BJ (cell line): ENCODE results near the gene ANKRD44. TPM values are rescaled to one million over a fixed set of nuclear protein-coding genes. Genes with fewer than 3 reads are reported as not detected.

Source experiments
- CTCF ChIA-PET: fragments of 350-600 bp; formaldehyde crosslinking; extraction: SDS; loops from one replicate; lab custom pipeline; 2021; ENCODE audit warnings: antibody characterized with exemption, inconsistent platforms; lab: Yijun Ruan, JAX
- POLR2A ChIA-PET: fragments of 300-600 bp; sonication (Branson Sonifier 250); formaldehyde crosslinking; extraction: SDS; loops from one replicate; lab custom pipeline; 2021; ENCODE audit warnings: antibody characterized with exemption; lab: Charles Lee
- DNase-seq: peaks from one replicate; pipeline ENCODE4 v3.0.0-alpha.2; 2011; ENCODE audit warnings: low read depth
- H3K27me3 ChIP-seq: 2 replicates; pipeline ENCODE4 v1.6.0; 2011; ENCODE audit warnings: low read length; ENCODE audit not compliant: control insufficient read depth, insufficient read depth
- H3K36me3 ChIP-seq: 2 replicates; pipeline ENCODE4 v1.5.1; 2011; ENCODE audit warnings: low read length; ENCODE audit not compliant: control insufficient read depth, insufficient read depth
- H3K4me3 ChIP-seq: 2 replicates; pipeline ENCODE4 v1.5.1; 2011; ENCODE audit warnings: low read depth, mild to moderate bottlenecking, control low read depth, low read length
- CTCF ChIP-seq: IDR thresholded peaks from 2 replicates; pipeline ENCODE4 v1.5.1; 2011; ENCODE audit warnings: low read depth, mild to moderate bottlenecking, control low read depth, inconsistent platforms, low read length, moderate library complexity; ENCODE audit not compliant: insufficient read depth
- polyA plus RNA-seq: library from polyadenylated mRNA; depleted of rRNA; stranded (reverse); fragments of >200 nt; gene quantifications from 2 replicates; pipeline ENCODE4 v1.2.3, GENCODE V29; 2011

Gene ANKRD44
- polyA plus RNA-seq, 1 experiment: 12.4 TPM

- DNase-seq: no peak
- ChIA-PET POLR2A (no interaction called here), CTCF (interaction anchor here (0.9 to 1.1 kb wide), 3 partner anchors 10 to 51 kb away, joined by 3 read pairs; no protein-coding TSS in a partner anchor)
- Histone ChIP-seq H3K27me3 (no peaks in the 10 kb centered on the region), H3K36me3 (no peaks in the 10 kb centered on the region), H3K4me3 (no peak overlapping the region)
- TF ChIP-seq CTCF: no peak
These were observed 17.0 kb upstream of the ANKRD44 start for GRCh38 chr2:197327472-197328098.

- Histone ChIP-seq H3K27me3 (no peaks in the 10 kb centered on the region), H3K4me3 (no peak overlapping the region), H3K36me3 (no peaks in the 10 kb centered on the region)
- no peak for DNase-seq
- TF ChIP-seq CTCF: no peak
- POLR2A ChIA-PET: no interaction called here
- CTCF ChIA-PET: interaction anchor here (0.9 to 1.1 kb wide), 3 partner anchors 9 to 51 kb away, joined by 3 read pairs; no protein-coding TSS in a partner anchor
These were observed 16.5 kb upstream of the ANKRD44 start for GRCh38 chr2:197327073-197327471.

GRCh38 chr2:197324801-197325200, 14.2 kb upstream of the ANKRD44 start:
- no peak overlapping the region for H3K4me3 ChIP-seq
- no peak for TF ChIP-seq CTCF
- H3K36me3 ChIP-seq: no peaks in the 10 kb centered on the region
- ChIA-PET POLR2A (no interaction called here), CTCF (interaction anchor here (0.7 to 1.5 kb wide), 2 partner anchors 11 to 13 kb away, joined by 4 to 5 read pairs; no protein-coding TSS in a partner anchor)
- no peaks in the 10 kb centered on the region; the same call in 1 of the 2 replicates for H3K27me3 ChIP-seq
- DNase-seq: no peak

GRCh38 chr2:197322724-197323720, 12.4 kb upstream of the ANKRD44 start:
- DNase-seq: no peak
- ChIA-PET CTCF (no interaction called here), POLR2A (no interaction called here)
- Histone ChIP-seq H3K4me3 (no peak overlapping the region), H3K27me3 (no peaks in the 10 kb centered on the region; the same call in 1 of the 2 replicates), H3K36me3 (no peaks in the 10 kb centered on the region)
- TF ChIP-seq CTCF: no peak

- ChIA-PET POLR2A (no interaction called here), CTCF (interaction anchor here (1.4 kb wide), 1 partner anchor 11 kb away, joined by 4 read pairs; no protein-coding TSS in a partner anchor)
These were observed 11.6 kb upstream of the ANKRD44 start for GRCh38 chr2:197322143-197322542.

More at GRCh38 chr2:197322143-197322542, 11.6 kb upstream of the ANKRD44 start:
- TF ChIP-seq CTCF: no peak
- no peak overlapping the region for H3K4me3 ChIP-seq
- no peak for DNase-seq
- no peaks in the 10 kb centered on the region for H3K36me3 ChIP-seq
- H3K27me3 ChIP-seq: no peaks in the 10 kb centered on the region; the same call in 1 of the 2 replicates
